ENCODE data around the gene ENSA. TPM values are rescaled to one million over a fixed set of nuclear protein-coding genes. Genes with fewer than 3 reads are reported as not detected.
"Not testable (repeated sequence)": the region's sequence is repeated elsewhere in the genome, so short reads cannot be mapped to it uniquely, and the experiment has no call there.

The ENSA gene
- total and polyA plus RNA-seq, 2 of the 4 experiments (the other 2 are of a cell fraction) = 53.2 to 96.5 TPM

DNA sequence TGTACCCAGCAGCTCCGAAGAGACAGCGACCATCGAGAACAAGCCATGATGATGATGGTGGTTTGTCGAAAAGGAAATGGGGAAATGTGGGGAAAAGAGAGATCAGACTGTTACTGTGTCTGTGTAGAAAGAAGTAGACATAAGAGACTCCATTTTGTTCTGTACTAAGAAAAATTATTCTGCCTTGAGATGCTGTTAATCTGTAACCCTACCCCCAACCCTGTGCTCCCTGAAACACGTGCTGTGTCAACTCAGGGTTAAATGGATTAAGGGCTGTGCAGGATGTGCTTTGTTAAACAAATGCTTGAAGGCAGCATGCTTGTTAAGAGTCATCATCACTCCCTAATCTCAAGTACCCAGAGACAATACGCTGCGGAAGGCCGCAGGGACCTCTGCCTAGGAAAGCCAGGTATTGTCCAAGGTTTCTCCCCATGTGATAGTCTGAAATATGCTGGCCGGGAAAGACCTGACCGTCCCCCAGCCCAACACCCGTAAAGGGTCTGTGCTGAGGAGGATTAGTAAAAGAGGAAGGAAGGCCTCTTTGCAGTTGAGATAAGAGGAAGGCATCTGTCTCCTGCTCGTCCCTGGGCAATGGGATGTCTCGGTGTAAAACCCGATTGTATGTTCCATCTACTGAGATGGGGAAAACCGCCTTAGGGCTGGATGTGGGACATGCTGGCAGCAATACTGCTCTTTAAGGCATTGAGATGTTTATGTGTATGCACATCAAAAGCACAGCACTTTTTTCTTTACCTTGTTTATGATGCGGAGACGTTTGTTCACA, 5.6 kb upstream of the ENSA start:
- H3K27me3 ChIP-seq (ENCODE audit: control insufficient read depth, insufficient read depth, low read length); H3K4ac ChIP-seq (ENCODE audit: low read depth, low read length); CTCF ChIA-PET; H3K14ac ChIP-seq (replicated peaks; ENCODE audit: low read depth, low read length); H2BK20ac ChIP-seq (ENCODE audit: low read depth, low read length); intact Hi-C loops (cut with micrococcal nuclease); H2BK5ac ChIP-seq (ENCODE audit: low read depth, low read length, poor library complexity, severe bottlenecking); BruUV-seq (replicated peaks); H2BK120ac ChIP-seq (ENCODE audit: low read depth, low read length); H3K4me1 ChIP-seq (ENCODE audit: control insufficient read depth, insufficient read depth, low read length); H3K23ac ChIP-seq (ENCODE audit: low read depth, low read length); H3K27ac ChIP-seq (ENCODE audit: insufficient read depth, low read length); H3K36me3 ChIP-seq (ENCODE audit: control insufficient read depth, insufficient read depth, low read length); dilution Hi-C loops (cut with HindIII; ENCODE audit: low sequenced_read_pairs, unreplicated experiment); H3K18ac ChIP-seq (ENCODE audit: low read depth, low read length); H4K20me1 ChIP-seq (ENCODE audit: insufficient read depth, low read length); H2BK15ac ChIP-seq (ENCODE audit: low read depth, low read length); H3K9me3 ChIP-seq (ENCODE audit: control insufficient read depth, insufficient read depth, low read length); H3K79me1 ChIP-seq (ENCODE audit: low read depth in 1 of 2, low read length in 2 of 2); H2AK9ac ChIP-seq (replicated peaks; ENCODE audit: low read depth, low read length, poor library complexity); DNase-seq; H3K9ac ChIP-seq (ENCODE audit: low read depth, low read length); H3K4me3 ChIP-seq (ENCODE audit: insufficient read depth, low read depth, low read length); H3K4me2 ChIP-seq (ENCODE audit: low read depth, low read length); H4K91ac ChIP-seq (ENCODE audit: insufficient read depth, low read depth, low read length); H4K8ac ChIP-seq (ENCODE audit: low read depth in 2 of 2, low read length in 2 of 2); in situ Hi-C loops (cut with MboI; ENCODE audit: low sequenced_read_pairs); H3K9me1 ChIP-seq (ENCODE audit: insufficient read depth, low read length); ATAC-seq (ENCODE audit: low read depth); H2AFZ ChIP-seq (replicated peaks; ENCODE audit: low read length, poor library complexity); H2AK5ac ChIP-seq (ENCODE audit: low read depth, low read length); H3K56ac ChIP-seq (ENCODE audit: extremely low read depth, insufficient read depth, low read length); H4K5ac ChIP-seq (ENCODE audit: low read depth, low read length): not testable (repeated sequence)
- POLR2A ChIA-PET (ENCODE audit: unreplicated experiment) = interaction anchor here (0.6 kb wide), 1 partner anchor 65 kb away, joined by 8 read pairs; no protein-coding TSS in a partner anchor
- no CpG with 5 or more reads among the region's 17 CpGs for WGBS, 2 experiments (ENCODE audit: extremely low coverage in 2 of 2, insufficient read length in 1 of 2)
